Muscle layer of colon (tissue), 2 donors: ENCODE measurements around the gene CT47C1.

Source experiments
- H3K27ac ChIP-seq: one replicate; pipeline ENCODE4 v1.7.0; 2013; ENCODE audit warnings: low read depth, mild to moderate bottlenecking, low read length, moderate library complexity
- H3K27me3 ChIP-seq, 2 donors: one replicate each; pipeline ENCODE4 v1.7.0; 2013; ENCODE audit warnings: low read length in 2 of 2, mild to moderate bottlenecking in 2 of 2; ENCODE audit not compliant: insufficient read depth in 2 of 2, control insufficient read depth in 1 of 2
- H3K36me3 ChIP-seq: one replicate; pipeline ENCODE4 v1.7.0; 2013; ENCODE audit warnings: mild to moderate bottlenecking, low read length; ENCODE audit not compliant: insufficient read depth
- H3K4me1 ChIP-seq: one replicate; pipeline ENCODE4 v1.7.0; 2013; ENCODE audit warnings: mild to moderate bottlenecking, low read length; ENCODE audit not compliant: insufficient read depth
- H3K4me3 ChIP-seq, 2 donors: one replicate each; pipeline ENCODE4 v1.7.0; 2013; ENCODE audit warnings: low read length in 2 of 2, low read depth in 1 of 2, mild to moderate bottlenecking in 1 of 2, moderate library complexity in 1 of 2
- H3K9ac ChIP-seq: one replicate; pipeline ENCODE4 v1.7.0; 2013; ENCODE audit warnings: low read length
- H3K9me3 ChIP-seq: one replicate; pipeline ENCODE4 v1.7.0; 2013; ENCODE audit warnings: mild to moderate bottlenecking, low read length
- donor health status: abdominal sarcoma.
- donor health status: Adenocarcinoma of cecum.

CT47C1 gene

GRCh38 chrX:119042996-119043395 is 29.8 kb upstream of the CT47C1 start:
- Histone ChIP-seq H3K36me3 (no peaks in the 10 kb centered on the region), H3K4me3 (no peak overlapping the region), H3K9me3 (no peaks in the 10 kb centered on the region), H3K27me3 (no peaks in the 10 kb centered on the region), H3K9ac (no peak overlapping the region), H3K27ac (no peak overlapping the region), H3K4me1 (peaks cover 10% of the 10 kb centered on the region)

GRCh38 chrX:119045884-119046283 is 26.9 kb upstream of the CT47C1 start:
- no peaks in the 10 kb centered on the region for H3K27me3 ChIP-seq

GRCh38 chrX:119055687-119056086 is 17.1 kb upstream of the CT47C1 start:
- no peaks in the 10 kb centered on the region for H3K9me3 ChIP-seq
- H3K36me3 ChIP-seq = no peaks in the 10 kb centered on the region
- H3K27ac ChIP-seq = no peak overlapping the region
- H3K4me1 ChIP-seq = peaks cover 4% of the 10 kb centered on the region
- H3K4me3 ChIP-seq = no peak overlapping the region
- H3K27me3 ChIP-seq = peaks cover 0 to 7% of the 10 kb centered on the region in 2 donors
- H3K9ac ChIP-seq = no peak overlapping the region

More at GRCh38 chrX:119045884-119046283, 26.9 kb upstream of the CT47C1 start:
- H3K36me3 ChIP-seq = no peaks in the 10 kb centered on the region
- no peak overlapping the region for H3K4me3 ChIP-seq
- no peaks in the 10 kb centered on the region for H3K9me3 ChIP-seq
- no peak overlapping the region for H3K27ac ChIP-seq
- H3K4me1 ChIP-seq = peaks cover 3% of the 10 kb centered on the region
- no peak overlapping the region for H3K9ac ChIP-seq

- Histone ChIP-seq H3K36me3 (no peaks in the 10 kb centered on the region), H3K27me3 (peaks cover 4 to 6% of the 10 kb centered on the region in 2 donors), H3K4me1 (no peaks in the 10 kb centered on the region), H3K27ac (no peak overlapping the region), H3K9me3 (no peaks in the 10 kb centered on the region), H3K4me3 (no peak overlapping the region), H3K9ac (no peak overlapping the region)
Measured at GRCh38 chrX:119062750-119063374, 9.9 kb upstream of the CT47C1 start.

- H3K9me3 ChIP-seq = no peaks in the 10 kb centered on the region
- no peak overlapping the region for H3K9ac ChIP-seq
- no peak overlapping the region for H3K27ac ChIP-seq
- H3K36me3 ChIP-seq = no peaks in the 10 kb centered on the region
- peaks cover 3 to 6% of the 10 kb centered on the region in 2 donors for H3K27me3 ChIP-seq
- no peak overlapping the region for H3K4me3 ChIP-seq
- no peaks in the 10 kb centered on the region for H3K4me1 ChIP-seq
Measured at GRCh38 chrX:119063428-119063827, 9.4 kb upstream of the CT47C1 start.

GRCh38 chrX:119067023-119067739 is 5.6 kb upstream of the CT47C1 start:
- Histone ChIP-seq H3K9ac (no peak overlapping the region), H3K36me3 (no peaks in the 10 kb centered on the region), H3K27ac (no peak overlapping the region), H3K4me3 (no peak overlapping the region), H3K9me3 (peaks cover 4% of the 10 kb centered on the region), H3K27me3 (peaks cover 0 to 6% of the 10 kb centered on the region in 2 donors), H3K4me1 (no peaks in the 10 kb centered on the region)

GRCh38 chrX:119069128-119069527 is 3.7 kb upstream of the CT47C1 start:
- Histone ChIP-seq H3K9ac (no peak overlapping the region), H3K27me3 (peaks cover 0 to 6% of the 10 kb centered on the region in 2 donors), H3K36me3 (no peaks in the 10 kb centered on the region), H3K4me3 (no peak overlapping the region), H3K4me1 (no peaks in the 10 kb centered on the region), H3K27ac (no peak overlapping the region), H3K9me3 (peaks cover 4% of the 10 kb centered on the region)

- Histone ChIP-seq H3K4me1 (no peaks in the 10 kb centered on the region), H3K9ac (no peak overlapping the region), H3K4me3 (no peak overlapping the region), H3K36me3 (no peaks in the 10 kb centered on the region), H3K27me3 (peaks cover 0 to 6% of the 10 kb centered on the region in 2 donors), H3K9me3 (peaks cover 4% of the 10 kb centered on the region), H3K27ac (no peak overlapping the region)
Measured at GRCh38 chrX:119069762-119070161, 3.0 kb upstream of the CT47C1 start.

- Histone ChIP-seq H3K27ac (no peak overlapping the region), H3K36me3 (no peaks in the 10 kb centered on the region), H3K27me3 (peaks cover 0 to 6% of the 10 kb centered on the region in 2 donors), H3K4me3 (no peak overlapping the region), H3K4me1 (no peaks in the 10 kb centered on the region), H3K9ac (no peak overlapping the region), H3K9me3 (peaks cover 4% of the 10 kb centered on the region)
Measured at GRCh38 chrX:119071381-119071780, 1.4 kb upstream of the CT47C1 start.

GRCh38 chrX:119073200-119073905 is 560 bp downstream of the CT47C1 start:
- Histone ChIP-seq H3K9me3 (peaks cover 4% of the 10 kb centered on the region), H3K4me1 (no peaks in the 10 kb centered on the region), H3K36me3 (no peaks in the 10 kb centered on the region), H3K27me3 (no peaks in the 10 kb centered on the region), H3K27ac (no peak overlapping the region), H3K9ac (no peak overlapping the region), H3K4me3 (no peak overlapping the region)

GRCh38 chrX:119073911-119074310 is 1.1 kb downstream of the CT47C1 start:
- H3K9ac ChIP-seq = no peak overlapping the region
- H3K36me3 ChIP-seq = no peaks in the 10 kb centered on the region
- no peak overlapping the region for H3K27ac ChIP-seq
- H3K9me3 ChIP-seq = peaks cover 4% of the 10 kb centered on the region
- H3K4me1 ChIP-seq = no peaks in the 10 kb centered on the region
- peaks cover 0 to under 1% of the 10 kb centered on the region in 2 donors for H3K27me3 ChIP-seq
- H3K4me3 ChIP-seq = no peak overlapping the region
